HG02759 (cell line): ENCODE measurements around the gene USP40.

ENCODE experiments used
- ATAC-seq: cut with Tn5 transposase; IDR thresholded peaks from one replicate; pipeline ENCODE4 v1.9.1; 2021; ENCODE audit warnings: mild to moderate bottlenecking, moderate library complexity; ENCODE audit not compliant: unreplicated experiment

The USP40 gene

GRCh38 chr2:233479616-233480489, 86.7 kb downstream of the USP40 start:
- ATAC-seq = no peak

- no peak for ATAC-seq
Measured at GRCh38 chr2:233477548-233478433, 88.8 kb downstream of the USP40 start.

GRCh38 chr2:233476651-233477547, 89.7 kb downstream of the USP40 start:
- ATAC-seq = no peak

GRCh38 chr2:233476063-233476410, 90.5 kb downstream of the USP40 start:
- ATAC-seq = no peak

GRCh38 chr2:233474308-233475160, 92.0 kb downstream of the USP40 start:
- ATAC-seq = no peak

GRCh38 chr2:233473878-233474277, 92.7 kb downstream of the USP40 start:
- no peak for ATAC-seq

GRCh38 chr2:233473386-233473791, 93.2 kb downstream of the USP40 start:
- no peak for ATAC-seq

GRCh38 chr2:233471291-233472035, 95.1 kb downstream of the USP40 start:
- no peak for ATAC-seq

- ATAC-seq = no peak
Measured at GRCh38 chr2:233470839-233471238, 95.7 kb downstream of the USP40 start.

- no peak for ATAC-seq
Measured at GRCh38 chr2:233470011-233470687, 96.4 kb downstream of the USP40 start.

GRCh38 chr2:233469261-233470010, 97.1 kb downstream of the USP40 start:
- no peak for ATAC-seq

- no peak for ATAC-seq
Measured at GRCh38 chr2:233468741-233469110, 97.9 kb downstream of the USP40 start.

GRCh38 chr2:233468047-233468740, 98.4 kb downstream of the USP40 start:
- no peak for ATAC-seq

- ATAC-seq = no peak
Measured at GRCh38 chr2:233466991-233467603, 99.5 kb downstream of the USP40 start.

GRCh38 chr2:233464531-233465240, 101.9 kb downstream of the USP40 start:
- no peak for ATAC-seq

- ATAC-seq = no peak
Measured at GRCh38 chr2:233464056-233464455, 102.5 kb downstream of the USP40 start.
